ELF-1 (cell line): ENCODE results near the gene FAF1.
A peak's percentile ranks its signal among the peaks of the same experiment; 100 is the strongest.
"Not testable (repeated sequence)": the region's sequence is repeated elsewhere in the genome, so short reads cannot be mapped to it uniquely, and the experiment has no call there.

Experiments used
- DNase-seq: peaks from one replicate; pipeline ENCODE4 v3.0.0-alpha.2; 2016; ENCODE audit warnings: low read depth, low spot score

Gene FAF1

DNA sequence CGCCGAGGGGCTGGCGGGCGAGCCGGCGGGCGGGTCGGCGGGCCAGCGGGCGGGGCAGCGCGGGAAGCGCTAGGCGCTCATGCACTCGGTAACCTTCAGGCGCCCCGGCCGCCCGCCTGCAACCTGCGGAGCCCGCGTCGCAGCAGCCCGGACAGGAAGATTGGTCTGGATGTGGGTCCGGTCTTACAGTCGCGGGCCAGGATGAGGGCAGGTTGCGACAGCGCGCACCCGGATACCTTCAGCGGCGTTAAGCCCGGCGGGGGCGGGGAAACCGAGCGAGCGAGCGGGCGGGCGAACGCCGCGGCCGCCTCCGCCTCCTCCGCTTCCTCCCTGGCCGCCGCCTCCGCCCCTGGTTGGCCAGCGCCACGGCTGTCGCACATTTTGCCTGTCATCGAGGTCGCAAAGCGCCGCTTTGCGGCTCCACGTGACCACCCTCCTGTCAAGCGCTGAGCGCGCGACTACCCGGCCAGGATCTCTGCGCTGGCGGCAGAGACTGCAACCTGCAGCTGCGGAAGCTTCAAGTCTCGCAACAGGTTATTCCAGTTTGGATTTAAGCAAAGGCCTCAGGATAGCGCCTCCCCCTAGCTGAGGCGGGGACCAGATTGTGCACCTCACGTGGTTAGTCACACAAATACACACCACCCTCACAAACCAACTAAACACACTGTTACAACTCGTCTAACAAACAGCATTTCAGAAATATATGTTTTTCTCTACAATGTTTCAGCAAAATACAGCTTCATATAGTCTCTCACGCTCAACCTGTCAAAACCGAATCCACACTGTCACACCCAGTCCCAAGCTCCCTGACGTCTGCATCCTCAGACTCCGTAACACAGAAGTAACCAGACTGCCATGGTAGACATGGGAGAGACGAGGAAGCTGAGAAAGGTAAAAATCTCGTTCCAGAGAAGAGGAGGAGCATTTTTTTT lies at the start of gene FAF1:
TSS of gene FAF1 (minus strand) at position 355 of the 932 bp plus-strand sequence. CDS start 456 bp downstream, outside the sequence.
- peak; percentile 99 for DNase-seq

DNA sequence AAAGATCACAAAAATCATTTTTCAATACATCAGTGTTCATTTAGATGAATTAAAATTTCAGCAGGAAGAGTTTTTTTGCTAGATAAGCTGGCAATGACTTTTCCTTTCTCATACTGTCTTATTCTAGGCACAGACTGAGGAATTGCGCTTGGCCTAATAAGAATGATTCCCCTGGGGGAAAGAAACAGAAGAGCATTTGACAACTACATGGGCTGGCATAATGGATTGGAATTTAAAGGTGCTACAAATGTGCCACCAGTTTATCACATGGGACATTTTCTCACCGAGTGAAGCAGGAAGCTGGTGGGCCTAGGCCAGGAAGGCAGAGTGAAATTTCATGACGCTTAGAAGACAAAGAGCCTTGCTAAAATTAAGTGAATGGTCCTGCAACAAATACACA lies 49.3 kb upstream of the FAF1 start:
- peak; percentile 2 for DNase-seq

DNA sequence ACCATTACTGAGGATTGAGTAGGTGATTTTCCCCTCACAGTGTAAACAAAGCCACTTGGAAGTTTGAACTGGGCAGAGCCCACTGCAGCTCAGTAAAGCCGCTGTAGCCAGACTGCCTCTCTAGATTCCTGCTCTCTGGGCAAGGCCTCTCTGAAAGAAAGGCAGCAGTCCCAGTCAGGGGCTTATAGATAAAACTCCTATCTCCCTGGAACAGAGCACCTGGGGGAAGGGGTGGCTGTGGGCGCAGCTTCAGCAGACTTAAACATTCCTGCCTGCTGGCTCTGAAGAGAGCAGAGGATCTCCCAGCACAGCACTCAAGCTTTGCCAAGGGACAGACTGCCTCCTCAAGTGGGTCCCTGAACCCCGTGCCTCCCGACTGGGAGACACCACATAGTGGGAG lies 45.5 kb upstream of the FAF1 start:
- peak; percentile 33 for DNase-seq

DNA sequence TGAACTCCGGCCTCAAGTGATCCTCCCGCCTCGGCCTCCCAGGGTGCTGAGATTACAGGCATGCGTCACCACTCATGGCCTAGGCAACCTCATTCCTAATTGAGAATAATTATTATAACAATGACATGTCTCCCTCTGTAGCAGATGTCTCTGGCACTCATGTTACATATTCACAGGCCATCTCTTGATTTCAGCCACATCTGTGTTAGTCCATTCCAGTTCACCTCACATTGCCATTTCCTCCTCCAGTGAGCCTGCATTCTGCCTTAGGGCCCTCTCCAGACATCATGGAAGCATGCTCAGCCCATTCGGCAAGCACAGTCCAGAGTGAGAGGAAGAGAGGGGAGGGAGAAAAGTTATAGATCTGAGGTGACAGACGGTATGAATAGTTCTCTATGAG lies 42.4 kb upstream of the FAF1 start:
- DNase-seq = no peak

DNA sequence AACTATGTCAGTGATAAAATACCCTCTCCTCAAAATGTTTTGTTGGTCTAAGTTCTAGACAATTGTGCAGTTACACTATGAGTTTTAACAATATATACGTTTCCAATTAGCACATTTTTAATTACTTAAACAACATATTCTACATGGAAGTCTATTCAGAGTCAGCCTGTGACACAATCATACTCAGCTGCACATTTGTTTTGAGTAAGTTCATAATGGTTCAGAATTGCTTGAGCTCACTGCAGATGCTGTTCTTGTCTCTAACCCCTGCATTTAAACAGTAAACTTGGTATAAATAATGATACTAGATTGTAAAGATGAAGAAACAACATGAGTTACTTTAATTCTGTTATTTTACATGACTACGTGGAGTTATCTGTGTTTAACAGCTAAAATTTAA lies 40.6 kb upstream of the FAF1 start:
- DNase-seq = no peak

DNA sequence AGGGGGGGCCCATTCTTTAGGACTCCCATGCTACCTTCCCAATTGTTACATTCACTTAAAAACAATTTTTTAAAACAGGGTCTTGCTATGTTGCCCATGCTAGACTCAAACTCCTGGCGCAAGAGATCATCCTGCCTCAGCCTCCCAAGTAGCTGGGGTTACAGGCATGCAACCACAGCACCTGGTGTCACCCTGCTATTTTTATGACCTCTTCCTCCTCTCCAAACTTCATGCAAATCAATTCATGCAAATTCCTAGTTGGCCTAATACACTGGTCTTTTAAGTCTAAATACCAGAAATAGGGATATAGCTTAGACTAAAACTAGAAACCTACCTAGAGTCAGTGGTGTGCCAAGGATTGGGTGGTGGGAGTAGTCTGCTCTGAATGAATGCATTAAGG lies 40.1 kb upstream of the FAF1 start:
- DNase-seq = no peak

DNA sequence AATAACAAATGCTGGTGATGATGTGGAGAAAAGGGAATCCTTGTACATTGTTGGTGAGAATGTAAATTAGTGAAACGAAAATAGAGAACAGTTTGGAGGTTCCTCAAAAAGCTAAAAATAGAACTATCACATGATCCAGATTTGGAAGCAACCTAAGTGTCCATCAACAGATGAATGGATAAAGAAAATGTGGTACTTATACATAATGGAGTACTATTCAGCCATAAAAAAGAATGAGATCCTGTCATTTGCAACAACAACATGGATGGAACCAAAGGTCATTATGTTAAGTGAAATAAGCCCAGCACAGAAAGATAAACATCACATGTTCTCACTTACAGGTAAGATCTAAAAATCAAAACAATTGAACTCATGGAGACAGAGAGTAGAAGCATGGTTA lies 39.3 kb upstream of the FAF1 start:
- DNase-seq = not testable (repeated sequence)

DNA sequence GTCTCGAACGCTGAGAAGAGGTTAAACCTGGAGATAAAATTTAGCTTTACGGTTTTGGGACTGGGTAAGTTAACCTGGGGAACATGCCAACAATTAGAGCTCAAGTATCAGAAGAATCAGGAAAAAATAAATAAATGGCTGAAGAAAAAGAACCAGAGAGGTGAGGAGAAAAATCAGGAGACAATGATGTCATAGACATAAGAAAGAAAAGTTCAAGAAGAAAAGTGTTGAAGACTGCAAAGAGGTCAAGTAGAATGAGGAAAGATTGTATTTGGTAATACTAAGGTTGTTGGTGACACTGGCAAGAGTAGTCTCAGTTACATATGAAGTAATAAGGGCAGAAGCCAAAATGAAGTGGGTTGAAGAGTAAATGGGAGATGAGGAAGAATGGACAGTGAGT lies 36.0 kb upstream of the FAF1 start:
- DNase-seq = no peak

DNA sequence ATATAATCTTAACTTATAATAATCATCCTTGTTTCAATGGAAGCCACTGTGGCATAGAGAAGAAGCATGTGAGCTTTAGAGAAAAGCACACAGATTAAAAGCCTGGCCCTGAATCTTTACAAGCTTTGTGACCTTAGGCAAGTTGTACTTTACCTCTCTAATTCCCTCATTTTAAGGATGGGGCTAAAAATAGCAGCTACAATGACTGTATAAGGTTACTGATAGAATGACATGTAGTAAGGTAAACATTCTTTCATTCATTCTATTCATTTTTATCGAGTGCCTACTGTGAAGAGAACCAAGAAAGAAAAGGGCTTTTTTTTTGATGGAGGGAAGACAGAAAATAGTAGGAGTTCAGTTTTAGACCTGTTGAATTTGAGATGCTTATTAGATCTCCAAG lies 35.6 kb upstream of the FAF1 start:
- DNase-seq = no peak

DNA sequence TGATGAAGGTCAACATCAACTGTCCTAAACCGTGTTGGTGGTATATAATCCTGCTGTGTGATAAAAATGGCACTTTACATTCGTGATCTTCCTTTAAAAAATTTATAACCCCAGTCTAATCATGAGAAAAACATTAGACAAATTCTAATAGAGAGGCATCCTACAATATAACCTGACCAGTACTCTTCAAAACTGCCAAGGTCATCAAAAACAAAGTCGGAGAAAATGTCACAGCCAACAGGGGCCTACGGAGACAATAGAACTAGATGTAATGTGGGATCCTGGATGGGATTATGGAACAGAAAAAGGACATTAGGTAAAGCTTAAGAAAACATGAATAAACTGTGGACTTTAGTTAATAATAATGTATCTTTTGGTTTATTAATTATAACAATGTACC lies 34.9 kb upstream of the FAF1 start:
- DNase-seq = no peak

DNA sequence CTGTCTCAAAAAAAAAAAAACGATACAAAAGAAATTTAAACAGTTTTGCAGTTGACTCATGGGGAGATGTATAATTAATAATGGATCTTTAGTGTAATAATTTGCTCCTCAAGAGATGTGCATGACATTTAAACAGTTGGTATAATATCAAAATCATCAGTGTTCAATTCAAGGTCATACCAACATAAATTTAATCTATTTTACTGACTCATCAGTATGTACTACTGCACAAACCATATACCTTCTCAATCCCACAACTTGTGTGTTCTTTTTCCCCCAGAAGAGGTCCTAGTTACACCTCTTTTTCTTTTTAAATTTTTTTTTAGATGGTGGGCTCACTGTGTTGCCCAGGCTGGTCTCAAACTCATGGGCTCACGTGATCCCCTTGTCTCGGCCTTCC lies 33.6 kb upstream of the FAF1 start:
- DNase-seq = no peak

DNA sequence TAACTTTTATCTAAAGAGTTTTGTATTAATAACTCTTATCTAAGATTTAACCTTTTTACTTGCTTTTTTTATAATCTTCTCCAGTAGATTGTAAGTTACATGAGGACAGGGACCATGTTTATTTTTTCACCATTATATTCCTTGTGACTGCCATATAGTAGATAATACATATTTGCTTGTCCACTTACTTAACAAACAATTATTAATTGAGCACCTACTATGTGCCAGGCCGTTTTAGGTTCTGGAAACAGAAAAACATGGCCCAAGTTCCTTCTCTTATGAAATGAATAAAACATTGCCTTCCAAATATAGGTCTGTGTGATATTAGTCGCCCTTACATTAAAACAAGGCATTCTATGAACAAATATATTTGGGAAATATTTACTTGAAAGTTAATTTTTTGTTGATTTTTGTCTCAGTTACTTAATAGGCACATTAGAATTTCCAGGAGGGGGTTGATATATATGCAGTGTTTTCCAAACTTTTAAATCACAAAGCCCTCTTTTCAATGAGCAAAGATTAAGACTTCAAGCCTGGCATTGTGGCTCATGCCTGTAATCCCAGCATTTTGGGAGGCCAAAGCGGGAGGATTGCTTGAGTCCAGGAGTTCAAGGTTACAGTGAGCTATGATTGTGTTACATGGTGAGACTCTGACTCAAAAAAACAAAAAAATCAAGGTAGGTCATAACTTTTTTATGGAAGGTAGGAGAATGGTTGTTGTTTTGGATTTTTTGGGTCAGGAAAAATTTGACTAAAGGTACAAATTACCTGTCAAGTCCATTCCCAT lies 32.7 kb upstream of the FAF1 start:
- no peak for DNase-seq

DNA sequence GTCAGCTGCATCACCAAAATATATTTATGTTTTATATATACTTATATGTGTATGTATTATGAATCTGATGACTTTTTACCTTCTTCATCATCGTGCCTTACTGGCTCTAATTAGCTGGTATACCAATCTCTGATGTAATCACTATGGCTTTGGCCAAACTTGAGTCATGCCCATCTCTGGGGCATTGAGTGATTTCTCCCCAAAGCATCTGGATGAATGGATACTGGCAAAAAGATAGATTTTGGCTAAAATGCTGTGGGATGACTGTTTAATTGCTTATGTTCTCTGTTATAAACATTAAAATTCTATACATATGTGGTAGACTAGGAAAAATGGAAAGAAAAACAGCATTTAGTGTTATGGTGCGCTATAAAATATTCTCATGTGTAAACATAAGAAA lies 29.6 kb upstream of the FAF1 start:
- no peak for DNase-seq

DNA sequence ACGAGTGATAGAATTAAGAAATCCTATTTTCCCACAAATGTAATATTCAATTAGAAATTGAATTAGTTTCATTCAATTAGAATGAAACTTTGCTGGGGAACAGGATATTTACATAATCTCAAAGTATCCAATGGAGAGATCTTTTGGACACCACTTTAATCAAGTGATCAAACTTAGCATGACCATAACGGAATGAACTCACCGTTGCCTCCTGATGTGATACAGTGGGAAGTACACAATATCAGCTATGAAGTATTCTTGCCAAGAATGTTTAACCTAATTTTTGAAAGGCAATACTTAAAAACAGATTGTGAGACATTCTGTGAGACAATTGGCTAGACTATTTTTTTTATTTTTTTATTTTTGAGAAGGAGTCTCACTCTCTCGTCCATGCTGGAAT lies 26.6 kb upstream of the FAF1 start:
- DNase-seq = no peak

DNA sequence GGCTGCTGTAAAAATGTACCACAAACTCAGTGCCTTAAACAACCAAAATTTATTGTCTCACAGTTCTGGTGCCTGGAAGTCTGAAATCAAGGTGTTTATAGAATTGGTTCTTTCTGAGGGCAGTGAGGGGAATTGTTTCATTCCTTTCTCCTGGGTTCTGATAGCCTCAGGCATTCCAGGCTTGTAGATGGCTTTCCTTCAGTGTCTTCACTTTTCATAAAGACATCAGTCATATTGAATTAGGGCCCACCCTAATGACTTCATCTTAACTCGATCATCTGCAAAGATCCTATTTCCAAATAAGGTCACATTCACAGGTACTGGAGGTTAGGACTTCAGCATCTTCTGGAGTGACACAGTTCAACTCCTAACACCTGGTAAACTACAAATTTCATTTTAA lies 25.0 kb upstream of the FAF1 start:
- DNase-seq = no peak

DNA sequence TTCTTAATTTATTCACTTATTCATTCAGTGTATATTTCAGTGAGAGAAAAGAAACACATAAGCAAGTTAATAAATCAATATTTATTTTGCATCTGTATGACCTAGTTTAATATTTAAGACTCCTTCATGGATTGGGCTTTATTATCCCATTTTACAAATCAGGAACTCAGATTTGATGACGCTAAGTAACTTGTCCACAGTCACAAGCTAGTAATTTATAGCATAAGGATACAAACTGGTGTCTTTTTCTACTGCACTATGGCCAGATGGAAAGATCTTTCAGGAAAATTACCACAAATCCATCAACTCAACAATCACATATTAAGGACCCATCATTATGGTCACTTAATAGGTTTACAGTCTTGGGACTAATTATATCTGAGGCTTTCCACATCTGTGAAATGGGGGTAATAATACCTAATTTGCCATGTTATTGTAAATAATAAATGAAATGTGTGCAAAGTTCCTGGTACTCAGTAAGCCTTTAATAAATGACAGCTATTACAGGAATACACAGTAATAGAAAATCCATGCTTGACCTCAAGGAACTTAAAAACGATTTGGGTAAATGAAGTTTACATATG lies 23.2 kb upstream of the FAF1 start:
- no peak for DNase-seq

DNA sequence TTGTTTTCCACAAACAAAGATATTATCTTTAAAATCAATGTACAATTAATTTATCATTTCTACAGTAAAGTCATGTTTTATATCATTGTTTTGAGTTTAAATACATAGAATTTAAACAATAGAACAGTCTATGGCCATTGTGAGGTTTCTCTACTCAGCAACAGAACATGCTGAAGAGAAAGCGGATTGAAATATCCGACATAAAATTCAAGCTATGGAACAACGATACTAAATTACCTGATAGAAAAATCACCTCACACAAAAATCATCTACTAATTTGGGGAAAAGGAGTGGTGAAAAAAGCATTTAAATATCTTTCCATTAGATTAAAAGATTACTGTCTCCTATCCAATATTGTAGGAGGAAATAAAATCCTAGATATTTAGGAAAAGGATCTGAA lies 22.5 kb upstream of the FAF1 start:
- DNase-seq = no peak

DNA sequence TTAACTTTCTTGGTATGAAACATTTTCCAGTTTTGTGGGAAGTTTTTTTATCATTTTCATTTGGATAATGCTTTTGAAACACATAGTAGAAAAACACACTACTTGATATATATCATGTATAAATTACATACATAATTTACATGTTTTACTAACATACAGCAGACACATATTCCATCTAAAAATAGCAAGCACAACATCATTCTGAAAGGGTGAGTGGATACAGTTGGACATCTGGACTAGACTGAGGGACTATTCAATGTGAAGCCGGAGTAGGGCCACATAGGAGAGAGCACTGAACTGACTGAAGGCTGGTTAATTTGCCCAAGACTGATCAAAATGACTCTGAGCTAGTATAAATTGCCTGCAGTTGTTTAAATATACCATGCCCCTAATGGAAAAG lies 21.7 kb upstream of the FAF1 start:
- DNase-seq = no peak

DNA sequence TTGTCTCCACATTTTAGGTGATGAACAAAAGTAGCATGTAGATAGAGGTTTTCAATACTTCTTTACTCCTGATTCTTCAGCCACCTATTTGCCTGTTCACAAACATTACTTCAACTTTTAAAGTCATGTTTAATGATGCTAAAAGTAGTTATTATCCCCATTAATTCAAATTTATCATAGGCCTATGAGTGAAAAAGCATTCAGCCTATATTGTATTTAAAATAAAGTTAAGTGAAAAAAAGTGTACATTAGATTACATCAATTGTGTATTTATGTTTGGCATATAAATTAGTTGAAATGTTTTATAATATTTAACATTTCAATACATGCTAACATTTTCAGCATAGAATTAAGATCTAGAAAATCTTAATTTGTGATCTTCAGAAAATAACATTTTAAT lies 20.4 kb upstream of the FAF1 start:
- no peak for DNase-seq

DNA sequence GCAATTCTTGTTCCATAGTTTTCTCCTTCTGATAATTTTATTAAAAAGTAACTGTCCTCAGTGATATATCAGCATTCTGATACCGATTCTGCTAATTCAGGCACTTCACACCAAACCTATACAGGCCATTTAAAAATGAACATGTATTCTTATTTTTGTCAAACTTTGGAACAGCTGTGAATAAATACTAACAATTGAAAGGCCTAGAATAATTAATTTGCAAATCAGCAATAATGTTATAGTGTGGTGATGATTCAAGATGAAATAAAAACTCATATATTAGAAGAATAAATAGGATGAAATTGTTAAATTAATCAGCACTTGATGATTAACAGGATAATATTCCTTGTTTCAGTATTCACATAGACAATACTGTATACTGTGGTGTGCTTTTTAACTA lies 19.9 kb upstream of the FAF1 start:
- no peak for DNase-seq

DNA sequence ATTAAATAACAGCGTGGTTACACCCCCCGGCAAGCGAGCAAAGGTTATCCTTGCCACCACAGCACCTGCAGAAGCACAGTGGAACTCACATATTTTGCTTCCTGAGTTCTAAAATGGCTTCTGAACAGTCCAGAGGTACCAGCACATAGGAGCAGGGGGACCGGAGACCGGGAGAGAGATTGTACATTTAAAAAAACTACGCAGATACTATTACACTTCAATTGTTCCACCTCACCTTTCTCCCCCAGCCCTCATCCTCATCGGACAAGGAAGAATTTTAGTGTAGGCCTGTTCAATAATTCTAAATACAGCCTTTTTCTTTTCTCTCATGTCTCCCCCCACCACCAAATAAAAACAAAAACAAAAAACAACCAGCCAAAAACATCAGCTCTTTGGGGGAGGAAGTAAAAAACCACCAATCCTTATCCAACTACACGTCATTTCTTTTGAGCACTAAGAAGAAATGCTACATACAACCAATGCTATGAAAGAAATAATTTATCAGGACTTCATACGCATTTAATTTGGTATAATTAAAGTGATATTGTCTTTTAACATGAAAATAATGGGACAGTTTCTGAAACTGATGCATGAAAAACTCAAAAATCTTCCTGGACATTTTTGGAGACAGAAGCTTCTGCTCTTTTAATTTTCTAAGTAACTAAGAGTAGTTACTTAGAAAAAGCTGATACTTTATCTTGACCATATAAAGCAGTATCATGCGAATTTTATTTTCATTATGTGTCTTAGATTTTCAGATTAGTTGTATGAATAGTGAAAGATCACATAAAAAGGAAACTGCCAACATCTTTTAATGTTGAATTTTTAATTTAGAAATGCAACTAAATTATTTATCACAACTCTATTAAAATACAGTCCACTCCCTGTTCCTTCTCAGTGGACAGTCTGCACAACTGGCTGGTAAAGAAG lies 19.1 kb upstream of the FAF1 start:
- DNase-seq = no peak
